Uterus (tissue), 4 donors: Measurements from ENCODE around the gene TMCO4. TPM values are rescaled to one million over a fixed set of nuclear protein-coding genes. Genes with fewer than 3 reads are reported as not detected.

Experiments
- DNase-seq, 2 donors: peaks; one replicate each; pipeline ENCODE4 v3.0.0-alpha.2; 2019 to 2020
- H3K27ac ChIP-seq, 2 donors: fragments of 200-600 bp; sonication (generic); 1 replicate in 1 of 2; 2 replicates in 1 of 2; pipeline ENCODE4 v1.5.1; 2016 to 2018
- H3K27me3 ChIP-seq, 2 donors: fragments of 200-600 bp; sonication (generic); one replicate each; pipeline ENCODE4 v1.5.1; 2018 to 2019; ENCODE audit warnings: control low read depth in 1 of 2
- H3K36me3 ChIP-seq, 2 donors: fragments of 200-600 bp; sonication (generic); one replicate each; pipeline ENCODE4 v1.5.1; 2019; ENCODE audit warnings: control low read depth in 1 of 2
- H3K4me1 ChIP-seq, 2 donors: fragments of 200-600 bp; sonication (generic); one replicate each; pipeline ENCODE4 v1.5.1; 2018 to 2019; ENCODE audit warnings: control low read depth in 1 of 2
- H3K4me3 ChIP-seq, 2 donors: fragments of 200-600 bp; sonication (generic); 1 replicate in 1 of 2; 2 replicates in 1 of 2; pipeline ENCODE4 v1.5.1; 2018 to 2019; ENCODE audit warnings: mild to moderate bottlenecking in 1 of 2
- H3K9me3 ChIP-seq, 2 donors: fragments of 200-600 bp; sonication (generic); one replicate each; pipeline ENCODE4 v1.5.1; 2019; ENCODE audit warnings: control low read depth in 1 of 2
- POLR2A ChIP-seq, 2 donors: fragments of 450-650 bp; IDR thresholded peaks; one replicate each; pipeline ENCODE4 v1.6.1; 2016; ENCODE audit warnings: antibody characterized with exemption in 2 of 2, mild to moderate bottlenecking in 1 of 2, moderate library complexity in 1 of 2
- intact Hi-C: fragments of 100-400 bp; cut with DNase I; formaldehyde crosslinking; loops from one replicate; pipeline ENCODE4 v1.15.1; 2023; ENCODE audit warnings: low total_unique reads
- total RNA-seq, 4 donors: library from RNA; depleted of rRNA in 3 of 4; stranded (reverse); fragments of >200 nt in 3 of 4; gene quantifications; one replicate each; pipeline versions ENCODE4 v1.1.0 to v1.2.4, GENCODE V29; 2014 to 2023
- TF ChIP-seq, protein P1 (sequence below), 4 experiments: fragments of 200-600 bp in 2 of 4; fragments of 450-650 bp in 2 of 4; sonication (generic) in 2 of 4; IDR thresholded peaks; one replicate each; pipeline ENCODE4 v1.5.1; 2016 to 2019; ENCODE audit warnings: antibody characterized with exemption in 4 of 4, mild to moderate bottlenecking in 2 of 4, moderate library complexity in 1 of 4
- donor health status: DM: yes; HTN: yes; CAD: no.

TMCO4 gene
- total RNA-seq, 4 donors from 2014 or later = 11.8 to 41.2 (median 21.8) TPM

DNA sequence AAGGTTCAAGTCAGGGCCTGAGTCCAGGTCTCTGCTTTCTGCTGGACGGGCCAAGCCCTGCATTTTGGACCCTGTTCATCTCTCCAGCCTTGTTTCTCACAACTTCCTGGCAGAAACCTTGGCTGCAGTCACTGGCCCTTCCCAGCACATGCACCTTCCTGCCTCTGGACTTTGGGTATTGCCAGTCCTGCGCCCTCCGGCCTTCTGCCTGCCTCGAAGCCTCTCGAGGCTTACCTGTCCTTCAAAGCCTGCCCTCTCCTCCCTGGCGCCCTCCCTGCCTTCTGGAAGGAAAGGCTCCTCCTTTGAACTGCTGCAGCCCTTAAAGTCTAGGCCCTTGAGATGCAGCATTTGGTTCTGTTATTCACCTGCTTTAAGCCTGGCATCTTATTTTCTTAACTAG, 82.2 kb downstream of the TMCO4 start:
- Histone ChIP-seq H3K36me3 (no peaks in the 10 kb centered on the region), H3K4me1 (no peaks in the 10 kb centered on the region), H3K9me3 (no peaks in the 10 kb centered on the region), H3K4me3 (no peak overlapping the region), H3K27me3 (no peaks in the 10 kb centered on the region), H3K27ac (no peak overlapping the region)
- intact Hi-C loops = no loop called here
- no peak for DNase-seq
- no peak for TF ChIP-seq POLR2A (IDR thresholded peaks at IDR 0.05)
- TF ChIP-seq, protein P1, sequence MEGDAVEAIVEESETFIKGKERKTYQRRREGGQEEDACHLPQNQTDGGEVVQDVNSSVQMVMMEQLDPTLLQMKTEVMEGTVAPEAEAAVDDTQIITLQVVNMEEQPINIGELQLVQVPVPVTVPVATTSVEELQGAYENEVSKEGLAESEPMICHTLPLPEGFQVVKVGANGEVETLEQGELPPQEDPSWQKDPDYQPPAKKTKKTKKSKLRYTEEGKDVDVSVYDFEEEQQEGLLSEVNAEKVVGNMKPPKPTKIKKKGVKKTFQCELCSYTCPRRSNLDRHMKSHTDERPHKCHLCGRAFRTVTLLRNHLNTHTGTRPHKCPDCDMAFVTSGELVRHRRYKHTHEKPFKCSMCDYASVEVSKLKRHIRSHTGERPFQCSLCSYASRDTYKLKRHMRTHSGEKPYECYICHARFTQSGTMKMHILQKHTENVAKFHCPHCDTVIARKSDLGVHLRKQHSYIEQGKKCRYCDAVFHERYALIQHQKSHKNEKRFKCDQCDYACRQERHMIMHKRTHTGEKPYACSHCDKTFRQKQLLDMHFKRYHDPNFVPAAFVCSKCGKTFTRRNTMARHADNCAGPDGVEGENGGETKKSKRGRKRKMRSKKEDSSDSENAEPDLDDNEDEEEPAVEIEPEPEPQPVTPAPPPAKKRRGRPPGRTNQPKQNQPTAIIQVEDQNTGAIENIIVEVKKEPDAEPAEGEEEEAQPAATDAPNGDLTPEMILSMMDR (IDR thresholded peaks at IDR 0.05) = no peak

GRCh38 chr1:19715334-19716203, 84.1 kb downstream of the TMCO4 start:
- Histone ChIP-seq H3K36me3 (no peaks in the 10 kb centered on the region), H3K9me3 (no peaks in the 10 kb centered on the region), H3K27me3 (no peaks in the 10 kb centered on the region), H3K4me3 (no peak overlapping the region), H3K27ac (no peak overlapping the region), H3K4me1 (no peaks in the 10 kb centered on the region)
- peak; percentile 82 to 85 for DNase-seq
- intact Hi-C loops = no loop called here
- no peak for TF ChIP-seq POLR2A (IDR thresholded peaks at IDR 0.05)
- TF ChIP-seq, protein P1 (IDR thresholded peaks at IDR 0.05) = peak; percentile 55 to 73 (median 59)

GRCh38 chr1:19712928-19713327, 86.8 kb downstream of the TMCO4 start:
- H3K27me3 ChIP-seq = no peaks in the 10 kb centered on the region
- H3K36me3 ChIP-seq = no peaks in the 10 kb centered on the region
- H3K4me1 ChIP-seq = no peaks in the 10 kb centered on the region
- DNase-seq = no peak
- H3K27ac ChIP-seq = no peak overlapping the region
- intact Hi-C loops = no loop called here
- no peak for TF ChIP-seq POLR2A (IDR thresholded peaks at IDR 0.05)
- TF ChIP-seq, protein P1 (IDR thresholded peaks at IDR 0.05) = no peak
- H3K4me3 ChIP-seq = no peak overlapping the region
- no peaks in the 10 kb centered on the region for H3K9me3 ChIP-seq

- Histone ChIP-seq H3K4me3 (no peak overlapping the region), H3K9me3 (no peaks in the 10 kb centered on the region), H3K36me3 (no peaks in the 10 kb centered on the region), H3K4me1 (no peaks in the 10 kb centered on the region), H3K27me3 (no peaks in the 10 kb centered on the region), H3K27ac (no peak overlapping the region)
- intact Hi-C loops = no loop called here
- DNase-seq = no peak
- TF ChIP-seq POLR2A (IDR thresholded peaks at IDR 0.05) = no peak
- TF ChIP-seq, protein P1 (IDR thresholded peaks at IDR 0.05) = no peak
These were observed 88.7 kb downstream of the TMCO4 start for GRCh38 chr1:19710825-19711611.
